ENCODE measurements around the gene TAOK1.
A peak's percentile ranks its signal among the peaks of the same experiment; 100 is the strongest.
"Not testable (repeated sequence)": the region's sequence is repeated elsewhere in the genome, so short reads cannot be mapped to it uniquely, and the experiment has no call there.

The TAOK1 gene

GRCh38 chr17:29389982-29390850, at the start of gene TAOK1:
Gene TAOK1, plus strand, starts transcription at chr17:29390363. Its CDS starts 61,186 bp downstream, at chr17:29451549.
- peak; percentile 94 for DNase-seq

GRCh38 chr17:29341726-29342125, 48.4 kb upstream of the TAOK1 start:
- DNase-seq, result no peak

- no peak for DNase-seq
Measured at GRCh38 chr17:29342158-29342765, 47.9 kb upstream of the TAOK1 start.

DNA sequence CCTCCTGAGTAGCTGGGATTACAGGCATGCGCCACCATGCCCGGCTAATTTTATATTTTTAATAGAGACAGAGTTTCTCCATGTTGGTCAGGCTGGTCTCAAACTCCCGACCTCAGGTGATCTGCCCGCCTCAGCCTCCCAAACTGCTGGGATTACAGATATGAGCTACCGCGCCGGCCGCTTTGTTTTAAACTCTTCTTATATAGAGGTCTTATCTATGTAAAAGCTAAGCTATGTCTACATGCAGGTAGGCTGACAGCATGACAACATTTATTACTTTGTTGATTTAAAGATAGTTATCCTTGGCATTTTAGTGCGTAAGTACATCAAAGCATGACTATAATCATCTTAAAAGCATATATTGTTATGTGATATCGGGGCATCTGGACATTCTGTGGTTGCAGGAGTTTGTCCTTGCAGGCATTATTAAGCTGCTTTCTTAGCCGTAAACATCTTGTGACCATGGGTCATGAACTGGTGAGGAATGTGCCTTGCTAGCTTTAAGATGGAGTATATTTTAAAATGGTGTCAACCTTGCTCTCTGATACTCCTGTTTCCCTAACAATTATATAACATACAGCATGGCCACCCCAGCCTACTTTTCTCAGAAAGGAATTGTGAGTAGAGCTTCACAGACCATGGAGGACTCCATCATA, 45.8 kb upstream of the TAOK1 start:
- DNase-seq, result no peak

DNA sequence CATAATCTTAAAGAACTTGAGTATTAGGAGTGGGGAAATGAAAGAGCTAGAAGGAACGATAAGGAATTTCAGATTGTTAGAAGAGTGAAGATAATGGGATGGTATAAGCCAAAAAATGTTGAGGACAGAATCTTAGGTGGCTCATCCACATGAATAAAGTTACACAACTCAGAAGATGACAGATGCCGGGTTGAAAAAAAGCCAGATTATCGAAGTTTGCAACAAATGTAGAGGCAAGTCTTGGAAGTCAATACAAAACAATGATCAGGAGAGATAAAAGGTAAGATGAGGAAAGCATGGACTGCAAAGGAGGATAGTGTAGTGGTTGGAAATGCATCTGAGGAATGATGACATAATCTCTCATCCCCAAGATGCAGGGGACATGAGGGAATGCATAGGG, 45.1 kb upstream of the TAOK1 start:
- no peak for DNase-seq

DNA sequence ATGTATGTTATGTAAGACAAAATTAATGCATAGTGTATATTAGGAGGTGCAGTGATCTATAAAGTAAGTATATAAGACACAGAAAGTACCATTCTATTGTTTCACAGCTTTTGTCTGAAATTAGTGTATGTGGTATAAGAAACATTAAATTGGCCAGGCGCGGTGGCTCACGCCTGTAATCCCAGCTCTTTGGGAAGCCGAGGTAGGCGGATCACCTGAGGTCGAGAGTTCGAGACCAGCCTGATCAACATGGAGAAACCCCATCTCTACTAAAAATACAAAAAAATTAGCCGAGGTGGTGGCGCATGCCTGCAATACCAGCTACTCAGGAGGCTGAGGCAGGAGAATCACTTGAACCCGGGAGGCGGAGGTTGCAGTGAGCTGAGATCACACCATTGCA, 44.7 kb upstream of the TAOK1 start:
- not testable (repeated sequence) for DNase-seq

DNA sequence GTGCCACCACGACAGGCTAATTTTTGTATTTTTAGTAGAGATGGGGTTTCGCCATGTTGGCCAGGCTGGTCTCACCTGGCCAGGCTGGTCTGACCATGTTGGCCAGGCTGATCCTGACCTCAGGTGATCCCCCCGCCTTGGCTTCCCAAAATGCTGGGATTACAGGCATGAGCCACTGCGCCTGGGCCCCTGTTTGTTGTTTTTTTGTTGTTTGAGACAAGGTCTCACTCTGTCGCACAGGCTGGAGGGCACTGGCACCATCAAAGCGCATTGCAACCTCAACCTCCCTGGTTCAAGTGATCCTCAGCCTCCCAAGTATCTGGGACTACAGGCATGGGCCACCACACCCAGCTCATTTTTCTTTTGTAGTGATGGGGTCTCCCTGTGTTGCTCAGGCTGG, 43.7 kb upstream of the TAOK1 start:
- no peak for DNase-seq

DNA sequence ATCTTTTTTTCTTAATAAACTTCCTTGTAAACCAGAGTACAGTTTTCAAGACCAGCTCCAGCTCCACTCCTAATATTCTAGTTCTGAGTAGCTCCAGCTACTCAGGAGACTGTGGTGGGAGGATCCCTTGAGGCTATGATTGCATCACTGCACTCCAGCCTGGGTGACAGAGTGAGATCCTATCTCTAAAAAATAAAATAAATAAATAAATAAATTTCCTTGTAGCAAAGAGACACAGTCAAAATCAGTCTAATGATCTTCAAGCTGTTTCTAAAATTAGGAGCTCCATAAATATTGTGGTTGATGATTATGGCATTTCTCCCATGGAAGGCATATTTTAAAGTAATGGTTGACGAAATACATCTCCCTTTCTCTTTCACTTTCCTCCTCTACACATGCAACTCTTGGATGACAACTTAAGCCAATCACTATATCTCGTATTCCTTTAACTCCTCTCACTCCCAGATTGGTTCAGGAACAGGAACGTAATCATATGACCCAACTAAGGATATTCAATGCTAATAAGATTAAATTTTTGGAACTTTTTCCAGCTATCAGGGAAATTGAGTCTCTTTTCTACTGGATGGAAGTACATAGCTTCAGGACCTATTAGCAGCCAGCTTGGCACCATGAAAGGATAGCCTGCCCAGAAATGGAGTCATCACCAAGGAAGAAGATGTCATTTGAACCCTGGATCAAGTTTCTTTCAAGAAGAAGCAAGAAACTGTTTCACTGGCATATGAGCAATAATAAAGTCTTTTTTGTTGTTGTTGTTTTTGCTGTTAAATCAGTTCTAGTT, 42.1 kb upstream of the TAOK1 start:
- no peak for DNase-seq

- no peak for DNase-seq
Measured at GRCh38 chr17:29349409-29349808, 40.8 kb upstream of the TAOK1 start.

DNA sequence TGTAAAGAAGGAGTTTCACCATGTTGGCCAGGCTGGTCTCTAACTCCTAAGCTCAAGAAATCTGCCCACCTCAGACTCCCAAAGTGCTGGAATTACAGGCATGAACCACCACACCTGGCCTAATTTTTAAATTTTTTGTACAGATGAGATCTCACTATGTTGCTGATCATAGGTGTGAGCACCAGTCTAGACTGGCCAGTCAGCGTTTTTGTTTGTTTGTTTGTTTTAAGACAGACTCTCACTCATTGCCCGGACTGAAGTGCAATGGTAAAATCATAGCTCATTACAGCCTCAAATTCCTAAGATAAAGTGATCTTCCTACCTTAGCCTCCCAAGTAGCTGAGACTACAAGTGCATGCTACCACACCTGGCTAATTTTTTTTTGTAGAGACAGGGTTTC, 38.0 kb upstream of the TAOK1 start:
- no peak for DNase-seq

- DNase-seq, result no peak
Measured at GRCh38 chr17:29357232-29357631, 32.9 kb upstream of the TAOK1 start.

DNA sequence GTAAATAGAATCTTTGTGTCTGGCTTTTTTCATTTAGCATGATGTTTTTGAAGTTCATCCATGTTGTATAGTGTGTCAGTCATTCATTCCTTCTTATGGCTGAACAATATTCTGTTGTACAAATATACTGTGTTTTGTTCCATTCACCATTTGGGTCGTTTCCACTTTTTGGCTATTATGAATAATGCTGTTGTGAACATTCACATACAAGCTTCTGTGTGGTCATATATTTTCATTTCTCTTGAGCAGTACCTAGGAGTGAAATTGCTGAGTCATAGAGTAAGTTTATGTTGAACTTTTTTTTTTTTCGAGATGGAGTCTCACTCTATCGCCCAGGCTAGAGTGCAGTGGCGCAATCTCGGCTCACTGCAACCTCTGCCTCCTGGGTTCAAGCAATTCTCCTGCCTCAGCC, 32.3 kb upstream of the TAOK1 start:
- DNase-seq, result no peak

DNA sequence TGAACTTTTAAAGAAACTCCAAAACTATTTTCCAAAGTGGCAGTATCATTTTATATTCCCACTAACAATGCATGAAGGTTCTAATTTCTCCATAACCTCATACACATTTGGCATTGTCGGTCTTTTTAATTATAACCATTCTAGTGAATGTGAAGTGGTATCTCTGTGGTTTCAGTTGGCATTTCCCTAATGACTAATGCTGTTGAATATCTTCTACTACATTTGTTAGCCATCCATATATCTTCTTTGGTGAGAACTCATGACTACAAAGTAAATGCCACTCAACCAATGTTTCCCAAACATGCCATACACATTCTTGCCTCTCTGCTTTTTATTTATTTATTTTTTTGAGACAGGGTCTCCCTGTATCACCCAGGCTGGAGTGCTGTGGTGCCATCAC, 31.7 kb upstream of the TAOK1 start:
- no peak for DNase-seq

- no peak for DNase-seq
Measured at GRCh38 chr17:29359777-29360176, 30.4 kb upstream of the TAOK1 start.

- no peak for DNase-seq
Measured at GRCh38 chr17:29363716-29364115, 26.4 kb upstream of the TAOK1 start.

DNA sequence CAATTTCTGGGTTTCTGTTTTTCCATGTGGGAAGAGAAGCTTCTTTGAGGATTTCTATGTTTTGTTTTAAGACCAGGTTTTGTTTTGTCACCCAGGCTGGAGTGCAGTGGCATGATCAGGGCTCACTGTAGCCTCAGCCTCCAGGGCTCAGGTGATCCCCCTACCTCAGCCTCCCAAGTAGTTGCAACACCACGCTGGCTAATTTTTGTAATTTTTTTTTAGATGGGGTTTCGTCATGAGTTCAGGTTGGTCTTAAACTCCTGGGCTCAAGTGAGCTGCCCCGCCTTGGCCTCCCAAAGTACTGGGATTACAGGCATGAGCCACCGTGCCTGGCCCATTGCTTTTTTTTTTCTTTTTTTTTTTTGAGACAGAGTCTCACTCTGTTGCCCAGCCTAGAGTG, 25.5 kb upstream of the TAOK1 start:
- DNase-seq, result no peak

DNA sequence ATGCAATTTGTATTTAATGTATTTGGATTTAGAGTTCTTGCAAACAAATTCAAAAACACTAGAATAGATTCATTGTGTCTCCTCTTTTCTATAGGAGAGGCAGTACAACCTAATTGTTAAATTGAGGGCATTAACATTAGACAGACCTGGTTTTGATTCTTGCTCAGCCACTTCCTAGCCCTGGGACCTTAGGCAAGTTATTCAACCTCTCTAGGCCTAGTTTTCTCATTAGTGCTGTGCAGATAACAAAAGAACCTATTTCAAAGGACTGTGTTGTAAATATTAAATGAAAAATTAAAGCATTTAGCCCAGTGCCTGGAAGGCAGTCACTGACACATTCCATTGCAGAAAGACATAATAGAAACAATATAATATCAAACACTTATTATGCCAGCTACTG, 22.0 kb upstream of the TAOK1 start:
- no peak for DNase-seq

GRCh38 chr17:29368926-29369325, 21.2 kb upstream of the TAOK1 start:
- no peak for DNase-seq

- peak; percentile 70 for DNase-seq
Measured at GRCh38 chr17:29369831-29370735, 20.1 kb upstream of the TAOK1 start.

GRCh38 chr17:29376667-29377270, 13.4 kb upstream of the TAOK1 start:
- no peak for DNase-seq

GRCh38 chr17:29378500-29378899, 11.7 kb upstream of the TAOK1 start:
- DNase-seq, result no peak

All from 8988T (cell line).